Ramos (cell line): ENCODE measurements around the gene GPSM1.
"Not testable (repeated sequence)": the region's sequence is repeated elsewhere in the genome, so short reads cannot be mapped to it uniquely, and the experiment has no call there.

ENCODE experiments used
- in situ Hi-C: fragments of 300-500 bp; cut with MboI; formaldehyde crosslinking; loops from one replicate; pipeline ENCODE4 v1.14.3; 2022; ENCODE audit warnings: low sequenced_read_pairs; ENCODE audit not compliant: unreplicated experiment

The GPSM1 gene

GRCh38 chr9:136314944-136315343 lies 12.4 kb upstream of the GPSM1 start:
- in situ Hi-C loops: no loop called here

GRCh38 chr9:136316271-136316751 lies 11.0 kb upstream of the GPSM1 start:
- in situ Hi-C loops: no loop called here

- in situ Hi-C loops: no loop called here
Measured at GRCh38 chr9:136316896-136317676, 10.3 kb upstream of the GPSM1 start.

GRCh38 chr9:136317695-136318094 lies 9.6 kb upstream of the GPSM1 start:
- in situ Hi-C loops: no loop called here

- in situ Hi-C loops: no loop called here
Measured at GRCh38 chr9:136318111-136318775, 9.1 kb upstream of the GPSM1 start.

- in situ Hi-C loops: no loop called here
Measured at GRCh38 chr9:136318776-136319241, 8.5 kb upstream of the GPSM1 start.

GRCh38 chr9:136319244-136319643 lies 8.1 kb upstream of the GPSM1 start:
- in situ Hi-C loops: not testable (repeated sequence)

- in situ Hi-C loops: not testable (repeated sequence)
Measured at GRCh38 chr9:136319955-136320354, 7.4 kb upstream of the GPSM1 start.

- in situ Hi-C loops: not testable (repeated sequence)
Measured at GRCh38 chr9:136320972-136321371, 6.4 kb upstream of the GPSM1 start.

- in situ Hi-C loops: no loop called here
Measured at GRCh38 chr9:136321561-136321960, 5.8 kb upstream of the GPSM1 start.

- in situ Hi-C loops: no loop called here
Measured at GRCh38 chr9:136322756-136323330, 4.5 kb upstream of the GPSM1 start.

- in situ Hi-C loops: no loop called here
Measured at GRCh38 chr9:136323371-136323789, 4.0 kb upstream of the GPSM1 start.

GRCh38 chr9:136324501-136325300 lies 2.6 kb upstream of the GPSM1 start:
- in situ Hi-C loops: no loop called here

- in situ Hi-C loops: no loop called here
Measured at GRCh38 chr9:136325358-136325757, 2.0 kb upstream of the GPSM1 start.

GRCh38 chr9:136326061-136326760 lies 1.1 kb upstream of the GPSM1 start:
- in situ Hi-C loops: no loop called here

- in situ Hi-C loops: no loop called here
Measured at GRCh38 chr9:136326761-136327303, 507 bp upstream of the GPSM1 start.

- in situ Hi-C loops: no loop called here
Measured at GRCh38 chr9:136328011-136328621, 777 bp downstream of the GPSM1 start.

GRCh38 chr9:136328622-136329041 lies 1.3 kb downstream of the GPSM1 start:
- in situ Hi-C loops: no loop called here

- in situ Hi-C loops: no loop called here
Measured at GRCh38 chr9:136329211-136329627, 1.9 kb downstream of the GPSM1 start.
